ENCODE data around the gene GNAT1.

DNA sequence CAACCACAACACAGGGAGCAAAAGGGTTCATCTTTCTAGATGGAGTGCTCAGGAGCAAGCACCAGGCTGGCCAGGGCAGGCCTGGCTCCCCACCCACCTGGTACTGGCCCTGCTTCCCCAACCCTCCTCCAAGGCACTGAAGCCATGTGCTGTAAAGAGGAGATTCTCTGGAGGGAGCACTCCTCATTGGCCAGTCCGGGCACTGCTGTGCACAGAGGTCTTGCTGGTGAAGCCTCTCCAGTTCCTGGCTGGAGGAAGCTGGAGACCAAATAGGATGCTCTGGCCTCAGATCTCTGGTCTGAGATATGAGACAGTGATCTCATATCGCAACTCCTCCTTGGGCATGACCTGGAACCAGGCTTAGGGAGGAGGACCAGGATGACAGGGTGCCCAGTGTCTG, 44.0 kb upstream of the GNAT1 start:
- TF ChIP-seq, protein P1, sequence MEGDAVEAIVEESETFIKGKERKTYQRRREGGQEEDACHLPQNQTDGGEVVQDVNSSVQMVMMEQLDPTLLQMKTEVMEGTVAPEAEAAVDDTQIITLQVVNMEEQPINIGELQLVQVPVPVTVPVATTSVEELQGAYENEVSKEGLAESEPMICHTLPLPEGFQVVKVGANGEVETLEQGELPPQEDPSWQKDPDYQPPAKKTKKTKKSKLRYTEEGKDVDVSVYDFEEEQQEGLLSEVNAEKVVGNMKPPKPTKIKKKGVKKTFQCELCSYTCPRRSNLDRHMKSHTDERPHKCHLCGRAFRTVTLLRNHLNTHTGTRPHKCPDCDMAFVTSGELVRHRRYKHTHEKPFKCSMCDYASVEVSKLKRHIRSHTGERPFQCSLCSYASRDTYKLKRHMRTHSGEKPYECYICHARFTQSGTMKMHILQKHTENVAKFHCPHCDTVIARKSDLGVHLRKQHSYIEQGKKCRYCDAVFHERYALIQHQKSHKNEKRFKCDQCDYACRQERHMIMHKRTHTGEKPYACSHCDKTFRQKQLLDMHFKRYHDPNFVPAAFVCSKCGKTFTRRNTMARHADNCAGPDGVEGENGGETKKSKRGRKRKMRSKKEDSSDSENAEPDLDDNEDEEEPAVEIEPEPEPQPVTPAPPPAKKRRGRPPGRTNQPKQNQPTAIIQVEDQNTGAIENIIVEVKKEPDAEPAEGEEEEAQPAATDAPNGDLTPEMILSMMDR (conservative IDR thresholded peaks at IDR 0.05; ENCODE audit: low read length): no peak
- TF ChIP-seq EZH2phosphoT487 (IDR thresholded peaks at IDR 0.05; ENCODE audit: borderline replicate concordance, low read depth, low read length): no peak

Data from OCI-LY7 (cell line).